Measurements from ENCODE around the gene GAGE10.
A peak's percentile ranks its signal among the peaks of the same experiment; 100 is the strongest.
"Not testable (repeated sequence)": the region's sequence is repeated elsewhere in the genome, so short reads cannot be mapped to it uniquely, and the experiment has no call there.

Gene GAGE10

DNA sequence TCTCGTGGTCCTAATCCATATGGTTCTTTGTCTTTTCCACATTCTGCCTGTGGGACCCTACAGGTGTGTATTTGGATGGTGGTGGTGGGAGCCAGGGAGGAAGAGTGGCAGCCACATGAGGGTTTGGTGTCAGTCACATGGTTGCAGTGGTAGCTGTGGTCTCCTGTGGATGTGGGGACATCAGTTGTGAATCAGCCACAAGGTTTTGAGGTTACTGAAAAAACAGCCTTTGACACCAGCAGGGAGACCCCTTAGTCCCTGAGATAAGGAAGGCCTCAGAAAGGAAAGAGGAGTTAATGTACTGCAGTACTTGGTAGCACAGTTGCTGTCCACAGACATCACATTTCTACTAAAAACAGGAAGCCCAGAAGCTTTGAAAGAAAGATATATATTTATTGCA is 15.8 kb upstream of the GAGE10 start:
- Histone ChIP-seq H3K36me3 (ENCODE audit: insufficient read depth, insufficient read length, low read length) (peaks cover 18% of the 10 kb centered on the region), H3K9me3 (ENCODE audit: insufficient read depth, low read length) (no peaks in the 10 kb centered on the region), H3K4me3 (ENCODE audit: insufficient read length, low read depth) (no peak overlapping the region), H3K9ac (ENCODE audit: insufficient read length, low read depth) (no peak overlapping the region), H3K4me1 (ENCODE audit: insufficient read depth, insufficient read length) (peaks cover 5% of the 10 kb centered on the region), H3K27me3 (ENCODE audit: insufficient read depth, insufficient read length) (no peaks in the 10 kb centered on the region)
- DNase-seq (ENCODE audit: low read depth, low spot score) = no peak
- no peak for TF ChIP-seq SUZ12 (IDR thresholded peaks at IDR 0.05; ENCODE audit: extremely low read depth, insufficient read depth, insufficient read length)
- no peak for TF ChIP-seq YY1 (IDR thresholded peaks at IDR 0.05; ENCODE audit: insufficient read depth, insufficient read length)
- no peak for TF ChIP-seq ZNF274 (IDR thresholded peaks at IDR 0.05; ENCODE audit: low read depth, low read length)

DNA sequence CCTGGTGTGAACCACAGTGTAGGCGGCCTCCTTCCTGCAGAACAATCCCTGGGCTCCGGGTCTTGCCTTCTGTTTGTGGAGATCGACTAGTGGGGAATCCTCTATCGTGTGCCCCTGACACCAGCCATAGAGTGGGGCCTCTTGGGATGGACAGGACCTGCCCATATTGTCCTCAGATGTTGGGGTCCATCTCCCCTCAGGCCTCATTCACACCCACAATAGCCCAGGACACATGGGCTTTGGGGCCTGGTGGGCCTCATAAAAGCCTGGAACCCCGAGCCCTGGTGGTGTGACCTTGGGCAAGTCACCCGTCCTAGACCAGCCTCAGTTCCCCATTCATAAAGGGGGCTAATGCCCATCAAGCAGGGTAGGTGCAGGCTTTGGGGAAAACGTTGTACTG is 13.2 kb upstream of the GAGE10 start:
- H3K4me1 ChIP-seq (ENCODE audit: insufficient read depth, insufficient read length) = peaks cover 7% of the 10 kb centered on the region
- no peak overlapping the region for H3K4me3 ChIP-seq (ENCODE audit: insufficient read length, low read depth)
- no peaks in the 10 kb centered on the region for H3K27me3 ChIP-seq (ENCODE audit: insufficient read depth, insufficient read length)
- H3K9me3 ChIP-seq (ENCODE audit: insufficient read depth, low read length) = no peaks in the 10 kb centered on the region
- H3K36me3 ChIP-seq (ENCODE audit: insufficient read depth, insufficient read length, low read length) = peaks cover 14% of the 10 kb centered on the region
- H3K9ac ChIP-seq (ENCODE audit: insufficient read length, low read depth) = no peak overlapping the region
- no peak for DNase-seq (ENCODE audit: low read depth, low spot score)
- TF ChIP-seq ZNF274 (IDR thresholded peaks at IDR 0.05; ENCODE audit: low read depth, low read length) = no peak
- TF ChIP-seq YY1 (IDR thresholded peaks at IDR 0.05; ENCODE audit: insufficient read depth, insufficient read length) = no peak
- no peak for TF ChIP-seq SUZ12 (IDR thresholded peaks at IDR 0.05; ENCODE audit: extremely low read depth, insufficient read depth, insufficient read length)

DNA sequence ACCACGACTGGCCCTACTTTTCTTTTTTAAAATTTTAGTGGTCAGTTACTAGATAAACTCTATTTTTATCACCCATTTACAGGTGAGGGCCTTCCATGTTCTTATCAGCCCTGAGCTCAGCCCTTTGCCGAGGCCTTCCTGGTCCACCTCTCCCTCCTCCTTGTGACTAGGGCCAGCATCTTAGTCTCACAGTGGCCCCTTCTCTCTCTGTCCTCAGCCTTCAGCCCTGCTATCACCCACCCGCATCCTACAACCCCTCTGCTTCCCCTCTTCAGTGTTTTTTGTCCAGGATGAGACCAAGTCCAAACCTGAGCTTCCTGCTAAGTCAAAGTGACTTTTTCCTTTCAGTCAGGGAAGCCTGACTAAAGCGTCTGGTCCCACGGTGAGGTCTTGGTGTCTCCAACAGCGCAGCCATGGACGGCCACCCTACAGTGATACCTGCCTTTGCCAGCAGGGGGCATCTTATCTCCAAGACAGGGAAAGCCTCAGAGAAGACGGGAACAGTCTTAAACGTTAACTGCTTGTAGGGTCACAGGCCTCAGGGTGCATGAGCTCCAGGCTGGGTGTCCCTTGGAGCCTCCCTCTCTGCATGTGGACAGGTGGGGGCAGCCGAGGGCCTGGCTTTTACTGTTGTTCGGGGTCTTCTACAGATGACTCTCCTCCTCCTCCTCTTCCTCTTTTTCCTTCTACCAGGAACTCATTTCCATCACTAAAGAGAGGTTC is 11.7 kb upstream of the GAGE10 start:
- no peak for TF ChIP-seq YY1 (IDR thresholded peaks at IDR 0.05; ENCODE audit: insufficient read depth, insufficient read length)
- TF ChIP-seq ZNF274 (IDR thresholded peaks at IDR 0.05; ENCODE audit: low read depth, low read length) = no peak
- TF ChIP-seq SUZ12 (IDR thresholded peaks at IDR 0.05; ENCODE audit: extremely low read depth, insufficient read depth, insufficient read length) = no peak
- DNase-seq (ENCODE audit: low read depth, low spot score) = peak; percentile 62
- H3K4me1 ChIP-seq (ENCODE audit: insufficient read depth, insufficient read length) = peaks cover 7% of the 10 kb centered on the region
- no peak overlapping the region for H3K9ac ChIP-seq (ENCODE audit: insufficient read length, low read depth)
- no peak overlapping the region for H3K4me3 ChIP-seq (ENCODE audit: insufficient read length, low read depth)
- peaks cover under 1% of the 10 kb centered on the region for H3K36me3 ChIP-seq (ENCODE audit: insufficient read depth, insufficient read length, low read length)
- no peaks in the 10 kb centered on the region for H3K27me3 ChIP-seq (ENCODE audit: insufficient read depth, insufficient read length)
- no peaks in the 10 kb centered on the region for H3K9me3 ChIP-seq (ENCODE audit: insufficient read depth, low read length)

DNA sequence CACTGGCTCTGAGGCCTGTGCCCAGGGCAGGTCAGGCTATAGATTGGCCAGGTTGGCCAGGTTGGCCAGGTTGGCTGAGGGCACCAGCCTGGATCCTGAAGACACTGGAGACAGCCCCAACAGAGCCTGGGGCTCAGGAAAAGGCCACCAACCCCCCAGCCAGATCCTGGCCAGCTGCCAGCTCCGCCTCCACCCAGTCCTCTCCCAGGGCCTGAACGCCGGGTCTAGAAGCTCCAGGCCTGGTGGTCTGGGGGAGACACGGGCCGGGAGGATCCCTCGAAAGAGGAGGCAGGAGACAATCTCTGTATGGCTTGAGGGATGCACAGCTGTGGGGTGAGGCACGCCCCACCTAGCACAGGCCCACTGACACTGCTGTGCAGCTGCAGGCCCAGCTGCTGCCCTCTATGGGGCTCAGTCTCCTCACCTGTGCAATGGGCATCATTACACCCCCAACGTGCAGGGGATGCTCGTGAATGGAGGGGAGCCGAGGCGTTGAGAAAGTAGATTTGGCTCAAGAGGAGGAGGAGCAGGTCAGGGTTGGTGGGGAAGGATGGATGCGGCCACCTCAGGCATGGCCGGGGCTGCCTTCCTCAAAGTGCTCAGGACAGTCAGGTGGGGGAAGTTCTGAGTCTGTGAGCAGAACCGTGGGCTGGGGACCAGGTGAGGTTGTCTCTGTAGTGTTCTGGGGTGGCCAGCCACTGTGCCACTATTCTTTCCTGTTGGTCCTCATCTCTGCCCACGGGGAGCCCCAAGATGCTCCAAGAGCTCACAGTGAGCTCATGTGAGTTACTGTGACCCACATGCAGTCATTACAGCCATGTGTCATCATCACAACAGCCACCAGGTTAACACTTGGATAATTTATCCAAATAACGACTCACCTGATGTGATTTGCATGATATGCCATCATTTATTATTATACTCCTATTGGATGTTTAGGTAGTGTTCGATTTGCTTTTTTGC is 10.8 kb upstream of the GAGE10 start:
- H3K27me3 ChIP-seq (ENCODE audit: insufficient read depth, insufficient read length) = no peaks in the 10 kb centered on the region
- no peaks in the 10 kb centered on the region for H3K36me3 ChIP-seq (ENCODE audit: insufficient read depth, insufficient read length, low read length)
- DNase-seq (ENCODE audit: low read depth, low spot score) = no peak
- peak overlapping the region; percentile 50 for H3K9ac ChIP-seq (ENCODE audit: insufficient read length, low read depth)
- TF ChIP-seq ZNF274 (IDR thresholded peaks at IDR 0.05; ENCODE audit: low read depth, low read length) = no peak
- TF ChIP-seq SUZ12 (IDR thresholded peaks at IDR 0.05; ENCODE audit: extremely low read depth, insufficient read depth, insufficient read length) = no peak
- peaks cover 7% of the 10 kb centered on the region for H3K4me1 ChIP-seq (ENCODE audit: insufficient read depth, insufficient read length)
- H3K4me3 ChIP-seq (ENCODE audit: insufficient read length, low read depth) = no peak overlapping the region
- H3K9me3 ChIP-seq (ENCODE audit: insufficient read depth, low read length) = no peaks in the 10 kb centered on the region

DNA sequence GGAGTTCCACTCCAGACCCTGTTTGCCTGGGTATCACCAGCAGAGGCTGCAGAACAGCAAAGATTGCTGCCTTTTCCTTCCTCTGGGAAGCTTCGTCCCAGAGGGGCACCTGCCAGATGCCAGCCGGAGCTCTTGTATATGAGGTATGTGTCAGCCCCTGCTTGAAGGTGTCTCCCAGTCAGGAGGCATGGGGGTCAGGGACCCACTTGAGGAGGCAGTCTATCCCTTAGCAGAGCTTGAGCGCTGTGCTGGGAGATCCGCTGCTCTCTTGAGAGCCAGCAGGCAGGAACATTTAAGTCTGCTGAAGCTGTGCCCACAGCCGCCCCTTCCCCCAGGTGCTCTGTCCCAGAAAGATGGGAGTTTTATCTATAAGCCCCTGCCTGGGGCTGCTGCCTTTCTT is 4.2 kb upstream of the GAGE10 start:
- DNase-seq (ENCODE audit: low read depth, low spot score); H3K4me3 ChIP-seq (ENCODE audit: insufficient read length, low read depth); H3K9me3 ChIP-seq (ENCODE audit: insufficient read depth, low read length); H3K36me3 ChIP-seq (ENCODE audit: insufficient read depth, insufficient read length, low read length); H3K4me1 ChIP-seq (ENCODE audit: insufficient read depth, insufficient read length); H3K9ac ChIP-seq (ENCODE audit: insufficient read length, low read depth); H3K27me3 ChIP-seq (ENCODE audit: insufficient read depth, insufficient read length): not testable (repeated sequence)

DNA sequence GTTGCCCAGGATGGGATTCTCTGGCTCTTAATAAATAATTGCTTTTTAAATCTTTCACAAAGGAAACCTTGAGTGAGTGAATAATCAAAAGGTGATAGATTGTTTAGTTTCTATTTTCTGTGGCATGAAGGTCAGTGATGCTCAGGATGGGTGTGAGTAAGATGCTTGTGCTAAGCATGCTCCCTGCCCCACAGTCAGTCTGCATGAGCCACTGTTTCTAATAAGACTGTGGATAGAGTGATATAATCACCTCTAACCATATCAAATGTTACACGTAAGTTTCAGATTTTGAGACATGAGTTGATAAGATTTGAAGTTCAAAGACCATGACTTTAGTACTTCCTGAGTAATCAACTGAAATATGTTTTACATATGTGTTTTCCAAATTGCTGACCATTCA is 2.7 kb upstream of the GAGE10 start:
- H3K4me1 ChIP-seq (ENCODE audit: insufficient read depth, insufficient read length) = no peaks in the 10 kb centered on the region
- H3K9me3 ChIP-seq (ENCODE audit: insufficient read depth, low read length) = no peaks in the 10 kb centered on the region
- no peak overlapping the region for H3K9ac ChIP-seq (ENCODE audit: insufficient read length, low read depth)
- no peak for DNase-seq (ENCODE audit: low read depth, low spot score)
- no peaks in the 10 kb centered on the region for H3K36me3 ChIP-seq (ENCODE audit: insufficient read depth, insufficient read length, low read length)
- TF ChIP-seq YY1 (IDR thresholded peaks at IDR 0.05; ENCODE audit: insufficient read depth, insufficient read length) (no peak), ZNF274 (IDR thresholded peaks at IDR 0.05; ENCODE audit: low read depth, low read length) (no peak), SUZ12 (IDR thresholded peaks at IDR 0.05; ENCODE audit: extremely low read depth, insufficient read depth, insufficient read length) (no peak)
- no peak overlapping the region for H3K4me3 ChIP-seq (ENCODE audit: insufficient read length, low read depth)
- no peaks in the 10 kb centered on the region for H3K27me3 ChIP-seq (ENCODE audit: insufficient read depth, insufficient read length)

DNA sequence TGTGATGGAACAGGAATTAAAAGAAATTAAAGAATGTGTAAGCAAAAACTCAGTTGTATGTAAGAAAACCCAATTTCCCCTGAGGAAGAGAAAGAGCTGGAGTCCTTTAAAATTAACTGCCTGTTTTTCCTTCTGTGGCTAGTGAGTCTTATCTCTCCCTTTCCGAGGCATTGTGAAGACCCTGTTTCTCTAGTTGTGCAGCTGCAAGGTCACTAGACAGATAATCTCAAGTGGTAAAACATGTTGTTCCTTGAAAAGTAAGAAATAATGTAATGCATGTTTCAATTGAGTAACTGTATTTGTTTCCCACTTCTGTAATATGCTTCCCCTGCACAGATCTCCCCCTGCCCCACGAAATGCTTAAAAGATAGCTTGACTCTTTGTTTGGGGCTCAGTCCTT is 4.3 kb downstream of the GAGE10 start:
- H3K9me3 ChIP-seq (ENCODE audit: insufficient read depth, low read length); H3K4me1 ChIP-seq (ENCODE audit: insufficient read depth, insufficient read length); DNase-seq (ENCODE audit: low read depth, low spot score); H3K9ac ChIP-seq (ENCODE audit: insufficient read length, low read depth); H3K27me3 ChIP-seq (ENCODE audit: insufficient read depth, insufficient read length); H3K36me3 ChIP-seq (ENCODE audit: insufficient read depth, insufficient read length, low read length); H3K4me3 ChIP-seq (ENCODE audit: insufficient read length, low read depth): not testable (repeated sequence)
